ENCODE results near the gene GAS2L3.

GAS2L3 gene

GRCh38 chr12:100566887-100567637 is 6.4 kb upstream of the GAS2L3 start:
- no peak overlapping the region for H3K9ac ChIP-seq (ENCODE audit: insufficient read length)
- no peak for DNase-seq (ENCODE audit: low read depth, low spot score)
- TF ChIP-seq EZH2 (IDR thresholded peaks at IDR 0.05) (no peak), POLR2AphosphoS5 (IDR thresholded peaks at IDR 0.05; ENCODE audit: borderline replicate concordance, low read depth, low read length) (no peak), FOXP2 (optimal IDR thresholded peaks at IDR 0.05; ENCODE audit: control extremely low read depth, extremely low read length, insufficient read depth) (no peak)
- H3K27ac ChIP-seq: no peak overlapping the region
- H3K4me3 ChIP-seq: no peak overlapping the region
- H3K9me3 ChIP-seq (ENCODE audit: low read depth, low read length): no peaks in the 10 kb centered on the region
- no peaks in the 10 kb centered on the region for H3K36me3 ChIP-seq (ENCODE audit: insufficient read depth, low read length)

GRCh38 chr12:100567945-100568344 is 5.5 kb upstream of the GAS2L3 start:
- no peak for TF ChIP-seq EZH2 (IDR thresholded peaks at IDR 0.05)
- TF ChIP-seq POLR2AphosphoS5 (IDR thresholded peaks at IDR 0.05; ENCODE audit: borderline replicate concordance, low read depth, low read length): no peak
- TF ChIP-seq FOXP2 (optimal IDR thresholded peaks at IDR 0.05; ENCODE audit: control extremely low read depth, extremely low read length, insufficient read depth): no peak
- H3K4me3 ChIP-seq: no peak overlapping the region

GRCh38 chr12:100572184-100572583 is 1.3 kb upstream of the GAS2L3 start:
- no peak overlapping the region for H3K4me3 ChIP-seq
- H3K36me3 ChIP-seq (ENCODE audit: insufficient read depth, low read length): no peaks in the 10 kb centered on the region
- TF ChIP-seq FOXP2 (optimal IDR thresholded peaks at IDR 0.05; ENCODE audit: control extremely low read depth, extremely low read length, insufficient read depth) (no peak), POLR2AphosphoS5 (IDR thresholded peaks at IDR 0.05; ENCODE audit: borderline replicate concordance, low read depth, low read length) (no peak), EZH2 (IDR thresholded peaks at IDR 0.05) (no peak)
- DNase-seq (ENCODE audit: low read depth, low spot score): no peak
- no peak overlapping the region for H3K27ac ChIP-seq
- no peaks in the 10 kb centered on the region for H3K9me3 ChIP-seq (ENCODE audit: low read depth, low read length)
- no peak overlapping the region for H3K9ac ChIP-seq (ENCODE audit: insufficient read length)

More at GRCh38 chr12:100567945-100568344, 5.5 kb upstream of the GAS2L3 start:
- no peaks in the 10 kb centered on the region for H3K9me3 ChIP-seq (ENCODE audit: low read depth, low read length)
- DNase-seq (ENCODE audit: low read depth, low spot score): no peak
- no peaks in the 10 kb centered on the region for H3K36me3 ChIP-seq (ENCODE audit: insufficient read depth, low read length)
- H3K9ac ChIP-seq (ENCODE audit: insufficient read length): no peak overlapping the region
- no peak overlapping the region for H3K27ac ChIP-seq

- no peak for DNase-seq (ENCODE audit: low read depth, low spot score)
- peak overlapping the region; percentile 73 for H3K9ac ChIP-seq (ENCODE audit: insufficient read length)
- no peak for TF ChIP-seq EZH2 (IDR thresholded peaks at IDR 0.05)
- TF ChIP-seq POLR2AphosphoS5 (IDR thresholded peaks at IDR 0.05; ENCODE audit: borderline replicate concordance, low read depth, low read length): no peak
- no peak for TF ChIP-seq FOXP2 (optimal IDR thresholded peaks at IDR 0.05; ENCODE audit: control extremely low read depth, extremely low read length, insufficient read depth)
- no peaks in the 10 kb centered on the region for H3K9me3 ChIP-seq (ENCODE audit: low read depth, low read length)
- peak overlapping the region; percentile 93 for H3K4me3 ChIP-seq
- no peak overlapping the region for H3K27ac ChIP-seq
- no peaks in the 10 kb centered on the region for H3K36me3 ChIP-seq (ENCODE audit: insufficient read depth, low read length)
Measured at GRCh38 chr12:100574187-100575074, 947 bp downstream of the GAS2L3 start.

- no peaks in the 10 kb centered on the region for H3K9me3 ChIP-seq (ENCODE audit: low read depth, low read length)
- no peak overlapping the region for H3K9ac ChIP-seq (ENCODE audit: insufficient read length)
- no peak overlapping the region for H3K27ac ChIP-seq
- TF ChIP-seq EZH2 (IDR thresholded peaks at IDR 0.05) (no peak), FOXP2 (optimal IDR thresholded peaks at IDR 0.05; ENCODE audit: control extremely low read depth, extremely low read length, insufficient read depth) (no peak), POLR2AphosphoS5 (IDR thresholded peaks at IDR 0.05; ENCODE audit: borderline replicate concordance, low read depth, low read length) (no peak)
- H3K4me3 ChIP-seq: no peak overlapping the region
- H3K36me3 ChIP-seq (ENCODE audit: insufficient read depth, low read length): no peaks in the 10 kb centered on the region
- no peak for DNase-seq (ENCODE audit: low read depth, low spot score)
Measured at GRCh38 chr12:100576331-100577036, 3.0 kb downstream of the GAS2L3 start.

- H3K36me3 ChIP-seq (ENCODE audit: insufficient read depth, low read length): 0 out of 2 replicates have a peak, but pooled peaks cover 3% of the 10 kb centered on the region
- TF ChIP-seq EZH2 (IDR thresholded peaks at IDR 0.05) (no peak), FOXP2 (optimal IDR thresholded peaks at IDR 0.05; ENCODE audit: control extremely low read depth, extremely low read length, insufficient read depth) (no peak), POLR2AphosphoS5 (IDR thresholded peaks at IDR 0.05; ENCODE audit: borderline replicate concordance, low read depth, low read length) (no peak)
- no peak for DNase-seq (ENCODE audit: low read depth, low spot score)
Measured at GRCh38 chr12:100578923-100579322, 5.4 kb downstream of the GAS2L3 start.

GRCh38 chr12:100579844-100580243 is 6.4 kb downstream of the GAS2L3 start:
- Histone ChIP-seq H3K9me3 (ENCODE audit: low read depth, low read length) (no peaks in the 10 kb centered on the region), H3K9ac (ENCODE audit: insufficient read length) (no peak overlapping the region), H3K36me3 (ENCODE audit: insufficient read depth, low read length) (0 out of 2 replicates have a peak, but pooled peaks cover 3% of the 10 kb centered on the region), H3K27ac (no peak overlapping the region), H3K4me3 (no peak overlapping the region)
- no peak for TF ChIP-seq EZH2 (IDR thresholded peaks at IDR 0.05)
- TF ChIP-seq FOXP2 (optimal IDR thresholded peaks at IDR 0.05; ENCODE audit: control extremely low read depth, extremely low read length, insufficient read depth): no peak
- TF ChIP-seq POLR2AphosphoS5 (IDR thresholded peaks at IDR 0.05; ENCODE audit: borderline replicate concordance, low read depth, low read length): no peak
- no peak for DNase-seq (ENCODE audit: low read depth, low spot score)

More at GRCh38 chr12:100578923-100579322, 5.4 kb downstream of the GAS2L3 start:
- Histone ChIP-seq H3K27ac (no peak overlapping the region), H3K4me3 (no peak overlapping the region), H3K9me3 (ENCODE audit: low read depth, low read length) (no peaks in the 10 kb centered on the region), H3K9ac (ENCODE audit: insufficient read length) (no peak overlapping the region)
